CD4-positive, alpha-beta T cell treated with Interleukin-15 for 4 hours (primary cell): ENCODE data around the gene MINDY4.

Experiments used
- DNase-seq: peaks from one replicate; pipeline ENCODE4 v3.0.0-alpha.2; 2020; ENCODE audit warnings: low spot score

MINDY4 gene

DNA sequence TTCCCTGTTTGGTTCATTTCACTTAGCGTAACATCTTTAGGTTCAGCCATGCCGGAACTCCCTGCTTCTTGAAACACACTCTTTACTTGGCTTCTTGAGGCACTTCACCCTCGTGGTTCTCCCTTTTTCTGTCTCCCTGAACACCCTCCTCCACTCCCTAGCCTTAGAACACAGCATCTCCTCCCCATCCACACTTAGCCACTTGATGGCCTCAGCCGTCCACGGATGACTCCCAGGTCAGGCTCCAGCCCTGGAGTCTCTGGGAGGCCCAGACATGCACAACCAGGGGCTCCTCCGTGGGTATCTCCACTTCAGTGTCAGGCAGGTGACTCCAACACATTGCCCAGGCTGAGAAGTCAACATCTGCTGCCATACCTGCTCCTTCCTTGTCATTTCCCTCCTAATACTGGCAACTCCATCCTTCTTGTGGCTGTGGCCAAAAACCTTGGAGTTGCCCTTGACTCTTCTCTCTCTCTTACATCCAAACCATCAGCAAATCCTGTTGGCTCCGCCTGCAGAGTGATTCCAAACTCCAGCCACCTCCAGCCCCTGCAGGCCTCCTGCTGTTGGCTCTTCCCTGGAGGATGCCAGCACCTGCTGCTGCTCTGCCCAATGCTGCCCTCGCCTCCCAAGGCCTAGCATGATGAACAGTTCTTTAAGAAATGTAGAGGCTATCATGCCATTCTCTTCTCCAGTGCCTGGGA is 27.7 kb upstream of the MINDY4 start:
- DNase-seq: no peak

DNA sequence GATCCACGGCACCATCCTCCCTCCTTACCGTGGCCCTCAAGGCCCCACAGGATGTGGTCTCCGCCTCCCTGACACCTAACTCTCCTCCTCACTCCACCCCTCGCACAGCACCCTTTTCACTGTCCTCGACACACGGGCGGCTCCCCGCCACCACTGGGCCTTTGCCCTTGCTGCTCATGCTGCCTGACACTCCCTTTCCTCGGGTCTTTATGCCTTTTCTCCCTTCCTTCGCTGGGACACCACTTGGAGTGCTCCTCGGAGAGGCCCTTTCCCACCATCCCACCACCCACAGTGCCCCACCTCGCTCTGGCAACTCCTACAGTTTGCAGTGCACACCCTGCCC is 27.2 kb upstream of the MINDY4 start:
- DNase-seq: no peak

DNA sequence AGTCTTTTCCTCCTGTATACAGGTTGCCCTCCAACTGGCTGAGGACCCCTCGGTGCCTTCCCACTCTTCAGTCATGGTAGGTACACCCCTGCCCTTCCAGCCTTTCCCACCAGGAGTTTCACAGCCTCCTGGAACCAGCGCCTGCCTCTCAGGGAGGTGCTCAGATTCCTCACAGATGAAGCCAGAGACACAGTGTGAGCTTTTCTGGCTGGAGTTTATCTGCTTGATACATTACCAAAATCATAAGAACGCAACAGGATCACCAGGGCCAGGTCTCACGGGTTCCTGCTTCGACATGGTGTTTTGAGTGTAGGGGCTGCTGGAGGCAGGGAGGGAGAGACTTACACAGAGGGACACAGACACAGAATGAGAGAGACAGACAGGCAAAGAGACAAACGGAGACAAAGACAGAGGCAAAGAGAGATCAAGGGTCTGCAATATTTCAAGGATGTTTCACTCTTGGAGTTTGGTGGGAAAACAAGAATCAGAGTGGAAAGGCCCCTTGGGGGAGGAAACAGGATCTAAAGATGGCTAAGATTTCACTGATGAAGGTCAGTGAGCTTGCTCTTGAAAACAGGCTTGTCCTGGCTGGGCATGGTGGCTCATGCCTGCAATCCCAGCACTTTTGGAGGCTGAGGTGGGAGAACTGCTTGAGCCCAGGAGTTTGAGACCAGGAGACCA is 25.8 kb upstream of the MINDY4 start:
- DNase-seq: no peak

DNA sequence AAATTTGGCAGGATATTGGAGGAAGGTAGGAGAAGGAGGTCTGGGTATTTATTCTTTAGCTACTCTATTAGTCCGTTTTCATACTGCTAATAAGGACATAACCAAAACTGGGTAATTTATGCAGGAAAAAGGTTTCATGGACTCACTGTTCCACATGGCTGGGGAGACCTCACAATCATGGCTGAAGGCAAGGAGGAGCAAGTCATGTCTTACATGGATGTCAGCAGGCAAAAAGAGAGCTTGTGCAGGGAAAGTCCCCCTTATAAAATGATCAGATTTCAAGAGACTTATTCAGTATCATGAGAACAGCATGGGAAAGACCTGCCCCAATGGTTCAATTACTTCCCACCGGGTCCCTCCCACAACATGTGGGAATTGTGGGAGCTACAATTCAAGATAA is 21.2 kb upstream of the MINDY4 start:
- no peak for DNase-seq

DNA sequence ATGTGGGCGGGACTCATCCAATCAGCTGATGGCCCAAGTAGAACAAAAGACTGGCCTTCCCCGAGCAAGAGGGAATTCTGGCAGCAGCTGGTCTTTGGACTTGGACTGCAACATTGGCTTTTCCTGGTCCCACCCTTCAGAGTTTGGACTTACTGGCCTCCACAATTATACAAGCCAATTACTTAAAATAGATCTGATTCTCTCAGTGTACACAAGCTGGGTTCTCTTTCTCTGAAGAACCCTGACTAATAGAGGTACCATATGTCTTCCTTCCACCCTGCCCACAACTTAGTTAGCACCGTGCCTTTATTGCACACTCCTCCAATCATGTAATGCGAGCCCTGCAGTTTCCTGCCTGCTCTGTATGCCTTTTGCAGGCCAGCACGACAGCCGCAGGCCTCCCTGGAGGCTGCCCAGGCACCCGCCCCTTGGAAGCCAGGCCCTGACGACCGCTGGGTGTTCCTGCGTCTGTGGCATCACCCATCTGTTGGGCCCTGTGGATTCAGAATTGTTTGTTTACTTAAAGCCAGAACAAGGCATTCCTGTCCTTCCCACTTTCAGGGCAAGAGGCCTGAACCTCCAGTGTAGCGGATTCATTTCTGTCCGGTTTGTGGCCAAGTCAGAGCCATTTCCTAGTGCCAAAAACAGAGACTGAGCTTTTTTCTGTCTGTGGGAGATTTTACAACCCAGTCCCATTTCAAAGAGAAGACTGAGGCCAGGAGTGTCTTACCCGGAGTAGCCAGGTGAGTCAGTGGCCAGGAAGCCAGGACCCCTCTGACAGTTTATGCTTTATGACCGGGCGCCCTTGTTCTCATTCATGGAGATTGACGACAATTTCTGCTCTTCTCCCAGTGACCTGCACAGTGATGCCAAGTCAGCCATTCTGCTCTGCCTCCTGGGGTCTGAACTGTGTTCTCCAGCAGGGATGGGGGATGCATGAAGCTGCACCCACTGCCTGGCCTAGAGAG is 20.2 kb upstream of the MINDY4 start:
- DNase-seq: no peak

DNA sequence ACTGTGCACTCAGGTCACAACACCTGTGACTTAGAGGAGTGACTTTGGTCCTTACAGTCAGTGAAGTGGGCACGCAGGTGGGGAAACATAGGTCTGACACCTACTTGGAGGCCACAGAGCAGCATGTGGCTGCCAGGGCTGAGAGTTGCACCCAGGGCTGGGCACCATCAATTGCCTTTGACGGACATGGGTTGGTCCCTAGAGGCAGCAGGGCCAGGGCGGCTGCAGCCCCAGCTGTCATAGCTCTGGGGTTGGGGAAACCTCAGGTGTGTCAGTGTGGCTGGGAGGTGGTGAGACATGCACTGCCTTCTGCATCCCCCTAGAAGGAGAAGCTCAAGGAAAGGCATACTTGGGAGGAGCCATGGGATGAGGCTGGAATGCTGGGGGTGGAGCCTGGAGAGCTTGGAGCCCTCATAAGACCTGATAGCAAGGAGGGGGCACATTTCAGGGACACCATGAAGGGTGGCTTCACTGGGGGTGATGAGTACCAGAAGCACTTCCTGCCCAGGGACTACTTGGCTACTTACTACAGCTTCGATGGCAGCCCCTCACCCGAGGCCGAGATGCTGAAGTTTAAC is 19.4 kb upstream of the MINDY4 start, which contains the start of gene INMT:
Gene INMT, plus strand, starts transcription at position 440 of the 578 bp plus-strand sequence. Its CDS starts 16 bp downstream, at position 456.
- DNase-seq: no peak

DNA sequence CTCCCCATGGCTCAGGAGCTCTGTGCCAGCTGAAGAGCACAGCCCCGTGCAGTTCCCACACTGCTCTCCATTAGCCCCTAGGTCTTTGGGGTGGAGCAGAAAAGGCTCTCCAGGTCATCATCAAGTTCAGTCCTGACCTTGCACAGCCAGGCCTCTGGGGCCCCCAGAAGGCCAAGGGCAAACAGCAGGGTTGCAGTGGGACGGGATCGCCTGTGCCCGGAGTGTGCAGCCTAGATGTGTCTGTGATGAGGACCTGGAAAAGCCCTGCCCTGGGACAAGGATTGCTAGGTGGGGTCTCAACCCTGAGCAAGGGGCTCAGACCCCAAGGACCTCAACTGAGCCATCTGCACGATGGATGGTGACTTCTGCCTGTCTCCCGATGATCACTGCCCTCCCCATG is 18.7 kb upstream of the MINDY4 start:
- no peak for DNase-seq

DNA sequence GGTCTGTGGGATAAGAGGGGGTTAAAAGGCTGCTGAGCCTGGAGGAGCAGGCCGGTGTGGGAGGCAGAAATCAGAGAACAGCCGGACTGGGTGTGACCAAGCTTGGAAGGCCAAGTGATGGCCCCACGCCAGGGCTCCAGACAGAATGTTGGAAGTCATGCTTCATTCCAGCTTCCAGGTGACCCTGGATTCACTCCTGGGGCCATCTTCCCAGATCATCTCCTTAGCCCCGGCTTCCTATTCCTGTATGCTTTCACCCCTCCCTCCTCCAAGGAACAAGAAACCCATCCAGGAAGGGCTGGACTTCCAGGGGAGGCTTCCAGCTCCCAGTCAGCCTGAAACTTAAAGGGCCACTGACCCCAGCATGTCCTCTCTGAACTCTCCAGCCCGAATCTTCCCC is 18.2 kb upstream of the MINDY4 start:
- no peak for DNase-seq

DNA sequence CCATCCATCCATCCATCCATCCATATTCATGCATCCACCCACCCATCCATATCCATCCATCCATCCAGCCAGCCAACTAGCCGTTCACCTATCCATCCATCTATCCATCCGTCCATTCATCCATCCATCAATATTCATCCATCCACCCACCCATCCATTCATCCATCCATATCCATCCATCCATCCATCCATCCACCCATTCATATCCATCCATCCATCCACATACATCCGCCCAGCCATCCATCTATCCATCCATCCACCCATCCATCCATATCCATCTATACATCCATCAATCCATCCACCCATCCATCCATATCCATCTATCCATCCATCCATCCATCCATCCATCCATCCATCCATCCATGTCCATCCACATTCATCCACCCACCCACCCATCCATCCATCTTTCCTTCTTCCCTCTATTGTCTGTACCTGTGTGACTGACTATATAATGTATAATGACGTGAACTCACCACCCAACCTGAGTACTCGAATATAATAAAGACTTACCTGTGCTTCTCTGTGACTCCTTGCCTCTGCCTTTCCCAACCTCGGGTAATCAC is 16.8 kb upstream of the MINDY4 start:
- no peak for DNase-seq

DNA sequence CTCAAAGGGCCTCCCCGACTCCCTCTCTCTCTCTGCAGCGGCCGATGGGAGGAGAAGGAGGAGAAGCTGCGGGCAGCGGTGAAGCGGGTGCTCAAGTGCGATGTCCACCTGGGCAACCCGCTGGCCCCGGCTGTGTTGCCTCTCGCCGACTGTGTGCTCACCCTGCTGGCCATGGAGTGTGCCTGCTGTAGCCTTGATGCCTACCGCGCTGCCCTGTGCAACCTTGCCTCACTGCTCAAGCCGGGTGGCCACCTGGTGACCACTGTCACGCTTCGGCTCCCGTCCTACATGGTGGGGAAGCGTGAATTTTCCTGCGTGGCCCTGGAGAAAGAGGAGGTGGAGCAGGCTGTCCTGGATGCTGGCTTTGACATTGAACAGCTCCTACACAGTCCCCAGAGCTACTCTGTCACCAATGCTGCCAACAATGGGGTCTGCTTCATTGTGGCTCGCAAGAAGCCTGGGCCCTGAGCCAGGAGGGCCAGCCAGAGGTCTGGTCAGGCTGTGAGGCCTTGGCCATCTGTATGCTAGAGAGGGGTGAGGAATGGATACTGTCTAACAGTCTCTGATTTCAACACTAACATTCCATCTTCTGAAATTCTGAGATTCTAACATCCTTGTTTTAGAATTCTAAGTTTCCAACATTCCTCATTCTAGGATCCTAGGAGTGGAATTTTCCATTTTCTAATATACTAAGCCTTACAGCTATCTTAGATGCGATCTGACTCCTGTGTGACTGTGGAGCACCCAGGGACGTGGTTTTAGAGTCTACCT is 15.6 kb upstream of the MINDY4 start:
- no peak for DNase-seq

DNA sequence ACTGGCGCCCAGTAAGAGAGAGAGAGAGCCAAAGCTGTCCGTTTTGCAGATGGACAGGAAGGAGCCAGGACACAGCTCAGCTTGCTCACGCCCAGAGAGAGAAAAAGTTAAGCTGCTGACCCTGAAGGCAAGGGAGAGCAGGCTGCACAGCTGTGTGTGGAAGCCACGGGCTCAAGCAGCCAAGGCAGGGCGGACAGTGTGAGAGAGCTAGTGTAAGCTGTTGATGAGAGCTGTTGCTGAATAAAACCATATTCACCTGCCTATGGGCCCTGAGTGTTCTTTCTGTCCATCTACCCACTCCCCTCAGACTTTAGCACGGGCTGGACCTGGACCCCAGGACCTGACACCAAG is 13.9 kb upstream of the MINDY4 start:
- no peak for DNase-seq

DNA sequence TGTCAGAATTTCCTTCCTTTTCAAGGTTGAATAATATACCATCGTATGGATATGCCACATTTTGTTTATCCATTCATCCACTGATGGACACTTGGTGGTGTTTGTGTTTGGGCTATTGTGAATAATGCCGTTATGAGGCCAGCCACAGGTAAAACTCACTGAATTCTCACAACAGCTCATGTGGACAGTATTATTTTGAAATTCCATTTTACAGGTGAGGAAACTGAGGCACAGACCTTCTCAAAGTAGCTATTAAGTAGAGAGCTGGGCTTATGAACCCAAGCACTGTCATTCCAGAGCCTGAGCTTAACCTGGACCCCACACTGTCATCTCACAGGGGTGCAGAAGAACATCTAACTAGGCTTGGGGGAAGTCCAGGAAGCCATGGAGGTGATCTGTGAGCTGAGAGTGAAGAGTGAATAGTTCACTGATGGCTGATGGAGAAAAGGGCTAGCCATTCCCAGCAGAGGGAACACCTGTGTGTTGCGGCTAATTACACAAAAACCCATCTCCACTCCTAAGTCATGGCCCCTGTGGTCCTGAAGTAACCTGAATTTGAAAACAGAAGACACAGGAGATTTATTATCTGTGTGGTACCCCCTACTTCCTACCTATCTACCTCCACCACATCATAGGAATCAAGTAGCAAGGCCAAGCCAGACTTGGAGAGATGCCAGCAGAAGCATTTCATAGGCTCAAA is 10.6 kb upstream of the MINDY4 start:
- DNase-seq: no peak

DNA sequence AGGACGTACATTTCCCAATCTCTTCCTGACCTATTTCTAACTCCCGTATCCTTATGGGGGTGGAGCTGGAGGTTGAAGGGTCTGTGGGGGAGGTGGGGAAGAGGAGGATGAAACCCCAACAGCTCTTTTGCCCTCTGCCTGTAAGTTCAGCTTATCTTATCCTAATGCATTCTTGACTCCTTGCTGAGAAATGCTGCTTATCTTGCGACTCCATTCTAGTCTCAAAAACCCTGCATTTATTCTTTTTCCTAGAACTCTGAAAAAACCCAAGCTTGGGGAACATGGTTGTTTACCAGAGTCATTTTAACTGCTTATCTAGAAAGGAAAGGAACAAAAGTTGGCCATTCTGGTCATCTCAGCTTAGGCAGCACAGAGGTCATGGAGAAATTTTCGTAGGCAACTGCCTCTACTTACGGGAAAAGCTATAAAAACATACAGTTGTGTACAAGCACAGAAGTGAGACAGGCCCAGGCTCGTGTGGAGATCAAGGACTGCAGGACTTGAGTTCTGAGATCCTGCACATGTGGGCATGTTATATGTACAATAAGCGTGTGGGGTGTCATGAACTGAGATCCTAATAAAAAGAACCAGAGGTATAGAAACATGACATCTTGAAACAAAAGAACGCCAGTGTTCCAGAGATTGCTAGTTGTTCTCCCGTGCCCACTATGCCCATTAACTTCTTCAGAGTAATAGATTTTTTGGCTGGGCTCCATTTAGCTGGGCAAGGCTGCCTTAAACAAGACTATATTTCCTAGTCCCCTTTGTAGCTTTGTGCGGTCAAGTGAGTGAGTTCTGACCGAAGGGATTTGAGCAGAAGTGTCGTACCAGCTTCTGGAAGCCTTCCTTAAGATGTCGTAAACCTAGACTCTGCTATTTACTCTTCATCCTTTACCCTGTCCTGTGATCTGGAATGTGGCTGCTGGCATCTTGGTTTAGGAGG is 9.7 kb upstream of the MINDY4 start:
- no peak for DNase-seq

DNA sequence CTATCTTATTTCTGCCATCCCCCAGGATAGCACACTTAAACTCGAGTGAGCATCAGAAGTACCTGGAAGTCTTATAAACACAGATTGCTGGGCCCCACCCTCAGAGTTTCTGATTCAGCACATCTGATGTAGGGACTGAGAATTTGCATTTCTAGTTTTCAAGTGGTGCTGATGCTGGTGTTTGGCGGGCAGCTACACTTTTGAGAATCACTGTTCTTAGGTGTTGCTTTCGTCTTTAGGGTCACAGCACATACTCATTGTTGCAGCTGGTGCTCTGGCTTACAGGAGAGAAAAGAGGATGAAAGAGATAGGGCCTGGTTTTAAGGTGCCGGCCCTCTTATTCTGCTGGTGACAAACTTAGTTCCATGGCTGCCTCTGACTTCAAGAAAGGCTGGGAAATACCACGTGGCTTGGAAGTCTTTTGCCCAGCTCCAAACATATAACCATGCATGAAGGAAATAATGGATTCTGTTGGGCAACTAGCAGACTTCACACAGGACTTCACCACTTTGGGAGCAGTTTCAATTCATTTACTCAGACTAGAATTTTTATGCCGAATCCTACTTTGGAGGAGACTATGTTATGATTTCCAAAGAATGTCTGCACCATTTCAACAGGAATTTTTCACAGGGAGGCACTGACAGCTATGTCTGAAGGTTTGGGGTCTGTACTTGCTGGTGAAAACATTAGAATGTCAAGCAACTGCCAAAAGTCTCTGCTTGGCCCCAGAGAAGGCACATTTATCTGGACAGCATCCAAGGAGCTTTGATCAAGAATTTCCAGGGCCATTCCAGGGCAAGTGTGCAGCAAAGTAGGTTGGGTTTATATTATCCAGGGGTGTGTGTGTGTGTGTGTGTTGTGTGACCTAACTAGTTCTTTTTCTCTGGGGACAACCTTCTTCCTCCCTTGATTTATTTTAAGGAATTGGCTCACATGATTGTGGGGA is 6.9 kb upstream of the MINDY4 start:
- DNase-seq: no peak

DNA sequence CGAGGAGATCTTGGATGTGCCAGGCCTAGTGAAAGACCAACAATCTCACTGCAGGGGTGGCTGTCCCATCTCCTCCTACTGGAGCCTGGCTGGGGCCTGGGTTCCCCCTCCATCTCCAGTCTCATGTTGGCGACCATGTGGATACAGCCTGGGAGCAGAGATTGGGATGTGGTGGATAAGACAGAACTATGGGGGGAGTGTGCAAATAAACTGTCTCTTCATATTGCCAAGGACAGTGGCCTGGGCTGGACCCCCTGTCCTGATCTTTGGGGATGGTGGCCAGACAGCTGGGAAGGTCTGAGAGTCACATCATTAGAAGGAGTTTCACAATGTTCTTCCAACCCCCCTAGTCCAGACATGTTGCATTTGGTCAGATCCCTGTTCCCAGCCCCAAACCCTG is 5.8 kb upstream of the MINDY4 start:
- DNase-seq: no peak

DNA sequence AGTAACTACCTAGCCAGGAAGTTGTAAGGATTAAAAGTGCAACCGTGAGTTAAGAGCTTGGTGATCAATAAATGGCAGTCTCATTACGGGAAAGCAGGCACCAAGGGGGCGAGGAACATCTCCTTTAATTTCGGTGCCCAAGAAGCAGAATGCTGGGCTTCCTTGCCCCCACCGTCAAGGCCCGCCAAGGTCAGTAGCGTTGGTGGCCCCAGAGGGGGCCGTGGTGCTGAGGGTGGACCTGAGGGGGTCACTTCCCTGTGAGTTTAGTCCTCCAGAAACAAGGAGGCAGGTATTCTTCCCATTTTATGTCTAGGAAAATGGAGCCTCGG is 408 bp upstream of the MINDY4 start:
- DNase-seq: no peak

DNA sequence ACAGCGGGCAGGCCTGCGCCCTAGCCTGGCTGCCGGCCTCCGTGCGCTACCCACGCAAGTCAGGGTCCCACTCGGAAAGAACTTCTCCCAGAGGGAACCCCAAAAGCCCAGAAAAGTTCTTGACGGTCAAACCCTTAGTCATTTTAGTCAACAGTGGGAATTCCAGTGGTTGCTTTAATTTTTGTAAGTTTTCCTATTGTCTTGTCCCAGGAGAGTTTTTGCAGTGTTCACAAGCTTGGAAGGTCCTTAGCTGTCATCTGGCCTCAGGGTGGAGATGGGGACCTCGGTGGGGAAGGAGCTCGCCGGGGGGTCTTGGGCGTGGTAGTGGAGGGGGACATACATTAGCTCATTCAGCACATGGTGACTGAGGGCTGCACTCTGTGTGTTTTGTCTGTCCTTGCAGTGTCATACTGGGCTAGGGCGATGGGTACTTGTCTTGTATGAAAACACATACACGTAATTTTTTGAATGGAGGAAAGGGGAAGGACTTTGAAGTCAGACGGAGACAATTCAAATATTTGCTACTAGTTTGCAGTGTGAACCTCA is 736 bp downstream of the MINDY4 start:
- no peak for DNase-seq

DNA sequence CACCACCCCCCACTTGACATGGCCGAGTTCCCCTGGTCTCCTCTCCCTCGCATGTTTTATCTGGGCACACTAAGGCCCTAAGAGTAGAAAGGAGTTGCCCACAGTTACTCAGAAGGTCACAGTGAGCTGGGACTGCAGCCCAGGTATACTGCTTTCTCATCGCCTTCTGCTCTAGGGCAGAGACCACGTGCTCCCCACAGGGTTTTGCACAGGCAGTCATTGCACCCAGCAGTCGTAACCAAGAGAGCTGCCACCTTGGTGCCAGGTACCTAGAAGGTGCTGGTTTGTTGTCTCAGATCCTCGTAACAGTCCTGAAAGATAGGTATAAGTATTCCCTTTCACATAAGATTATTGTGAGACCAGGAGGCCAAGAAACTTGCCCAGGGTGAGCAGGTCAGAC is 1.8 kb downstream of the MINDY4 start:
- no peak for DNase-seq
